Smooth muscle cell of the coronary artery (primary cell): ENCODE results near the gene SIGLEC15. TPM values are rescaled to one million over a fixed set of nuclear protein-coding genes. Genes with fewer than 3 reads are reported as not detected.

ENCODE experiments used
- total RNA-seq: library from RNA; depleted of rRNA; stranded (reverse); fragments of >200 nt; gene quantifications from 2 replicates; pipeline ENCODE4 v1.2.3, GENCODE V29; 2014; ENCODE audit warnings: low replicate concordance

The SIGLEC15 gene, protein sequence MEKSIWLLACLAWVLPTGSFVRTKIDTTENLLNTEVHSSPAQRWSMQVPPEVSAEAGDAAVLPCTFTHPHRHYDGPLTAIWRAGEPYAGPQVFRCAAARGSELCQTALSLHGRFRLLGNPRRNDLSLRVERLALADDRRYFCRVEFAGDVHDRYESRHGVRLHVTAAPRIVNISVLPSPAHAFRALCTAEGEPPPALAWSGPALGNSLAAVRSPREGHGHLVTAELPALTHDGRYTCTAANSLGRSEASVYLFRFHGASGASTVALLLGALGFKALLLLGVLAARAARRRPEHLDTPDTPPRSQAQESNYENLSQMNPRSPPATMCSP
- total RNA-seq = 0.23 and 1.4 TPM in 2 replicates

DNA sequence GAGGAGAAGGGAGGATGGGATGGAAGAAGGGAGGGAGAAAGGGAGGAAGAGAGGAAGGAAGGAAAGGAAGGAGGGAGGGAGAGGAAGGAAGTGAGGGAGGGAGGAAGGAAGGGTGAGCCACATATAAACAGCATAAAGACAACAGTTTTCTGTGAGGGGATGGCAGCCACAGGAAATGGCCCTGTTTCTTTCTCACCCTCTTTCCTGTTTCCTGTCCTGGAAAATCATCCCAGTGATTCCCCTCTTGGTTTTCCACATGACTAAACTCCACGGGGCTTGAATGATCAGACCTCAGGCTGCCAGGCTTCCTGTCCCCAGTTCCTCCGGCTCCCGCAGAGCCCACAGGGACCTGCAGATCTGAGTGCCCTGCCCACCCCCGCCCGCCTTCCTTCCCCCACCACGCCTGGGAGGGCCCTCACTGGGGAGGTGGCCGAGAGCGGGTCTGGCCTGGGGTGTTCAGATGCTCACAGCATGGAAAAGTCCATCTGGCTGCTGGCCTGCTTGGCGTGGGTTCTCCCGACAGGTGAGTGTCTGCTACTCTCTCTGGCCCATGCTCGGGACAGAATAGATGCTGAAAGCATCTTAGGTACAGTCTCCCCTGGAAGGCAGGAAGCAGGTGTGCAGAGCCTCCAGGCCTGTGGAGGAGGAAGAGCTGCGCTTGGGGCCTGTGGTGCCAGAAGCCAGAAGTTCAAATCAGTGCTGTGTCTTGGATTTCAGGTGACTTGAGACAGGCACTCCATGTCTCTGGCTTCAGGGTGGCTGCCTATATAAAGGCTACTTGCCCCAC lies at the start of gene SIGLEC15:
SIGLEC15 (plus strand) TSS at position 418 of the 787 bp plus-strand sequence; CDS start at position 472, 54 bp downstream.

Other genes with a start within 250 kb of the SIGLEC15 start
- gene SLC14A2, start 210.2 kb upstream of the SIGLEC15 start, total RNA-seq = not detected in 2 replicates
- gene SLC14A1, start 101.5 kb upstream of the SIGLEC15 start, total RNA-seq = 4.4 and 225 TPM in 2 replicates
- 20.4 and 30.5 TPM in 2 replicates for gene EPG5, start 141.7 kb downstream of the SIGLEC15 start, total RNA-seq
- 2.1 and 5.4 TPM in 2 replicates for gene PSTPIP2, start 246.6 kb downstream of the SIGLEC15 start, total RNA-seq